HG02852 (cell line): ENCODE measurements around the gene FRMD4B.
"Not testable (repeated sequence)": the region's sequence is repeated elsewhere in the genome, so short reads cannot be mapped to it uniquely, and the experiment has no call there.

ENCODE experiments used
- ATAC-seq: cut with Tn5 transposase; IDR thresholded peaks from one replicate; pipeline ENCODE4 v1.9.1; 2021; ENCODE audit warnings: mild to moderate bottlenecking, moderate library complexity; ENCODE audit not compliant: unreplicated experiment

Gene FRMD4B

DNA sequence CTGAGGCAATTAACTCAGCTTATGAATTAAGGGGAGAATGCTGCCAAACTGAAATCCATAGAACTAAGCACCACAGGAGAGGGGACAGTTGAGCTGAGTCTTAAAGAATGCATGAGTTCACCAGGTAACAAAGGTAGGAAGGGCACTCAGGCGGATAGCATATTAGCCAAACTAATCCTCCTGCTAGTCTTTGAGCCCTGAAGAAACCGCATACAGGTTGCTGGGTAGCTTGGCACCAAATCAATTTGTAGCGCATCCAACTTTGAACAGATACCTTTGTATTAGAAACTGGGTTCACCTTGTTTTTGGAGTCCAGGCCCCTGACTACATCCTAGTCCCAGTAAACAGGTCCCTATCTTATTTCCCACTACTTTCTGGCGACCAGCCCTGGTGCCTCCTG lies 93.7 kb downstream of the FRMD4B start:
- ATAC-seq: no peak

DNA sequence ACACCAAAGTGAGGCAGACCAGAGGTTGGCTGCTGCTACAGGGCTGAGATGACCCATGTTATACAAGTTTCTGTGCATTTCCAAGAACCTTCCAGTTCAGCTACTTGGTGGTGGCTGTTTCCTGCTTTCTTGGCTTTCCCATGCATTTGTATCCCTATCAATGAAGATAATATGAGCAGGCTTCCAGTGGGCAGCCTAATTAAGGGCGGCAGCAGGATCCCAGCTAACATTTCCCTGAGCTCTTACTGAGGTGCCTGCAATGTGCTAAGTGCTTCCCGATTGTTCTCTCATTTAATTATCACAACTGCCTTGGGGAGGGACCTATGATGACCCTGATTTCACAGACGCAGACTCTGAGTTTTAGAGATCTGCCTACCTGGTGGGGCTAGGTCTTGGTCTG lies 95.5 kb downstream of the FRMD4B start:
- ATAC-seq: no peak

DNA sequence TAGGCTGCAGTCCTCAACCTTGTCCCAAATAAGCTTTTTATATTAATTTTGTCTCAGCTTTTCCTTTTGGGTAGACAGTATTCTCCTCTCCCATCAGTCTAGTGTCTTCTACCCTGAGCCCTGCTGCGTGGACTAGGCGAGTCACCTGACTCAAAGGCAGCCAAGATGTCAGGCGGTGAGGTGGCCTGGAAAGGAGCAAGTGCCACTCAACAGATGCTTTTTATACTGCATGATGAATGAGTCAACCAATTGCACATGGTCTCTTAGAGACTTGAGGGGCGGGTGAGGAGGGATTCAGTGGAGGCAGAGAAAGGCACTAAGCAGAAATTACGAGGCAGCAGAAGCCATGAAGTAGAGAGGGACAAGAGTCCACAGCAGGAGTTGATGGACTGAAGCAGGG lies 95.9 kb downstream of the FRMD4B start:
- ATAC-seq: no peak

DNA sequence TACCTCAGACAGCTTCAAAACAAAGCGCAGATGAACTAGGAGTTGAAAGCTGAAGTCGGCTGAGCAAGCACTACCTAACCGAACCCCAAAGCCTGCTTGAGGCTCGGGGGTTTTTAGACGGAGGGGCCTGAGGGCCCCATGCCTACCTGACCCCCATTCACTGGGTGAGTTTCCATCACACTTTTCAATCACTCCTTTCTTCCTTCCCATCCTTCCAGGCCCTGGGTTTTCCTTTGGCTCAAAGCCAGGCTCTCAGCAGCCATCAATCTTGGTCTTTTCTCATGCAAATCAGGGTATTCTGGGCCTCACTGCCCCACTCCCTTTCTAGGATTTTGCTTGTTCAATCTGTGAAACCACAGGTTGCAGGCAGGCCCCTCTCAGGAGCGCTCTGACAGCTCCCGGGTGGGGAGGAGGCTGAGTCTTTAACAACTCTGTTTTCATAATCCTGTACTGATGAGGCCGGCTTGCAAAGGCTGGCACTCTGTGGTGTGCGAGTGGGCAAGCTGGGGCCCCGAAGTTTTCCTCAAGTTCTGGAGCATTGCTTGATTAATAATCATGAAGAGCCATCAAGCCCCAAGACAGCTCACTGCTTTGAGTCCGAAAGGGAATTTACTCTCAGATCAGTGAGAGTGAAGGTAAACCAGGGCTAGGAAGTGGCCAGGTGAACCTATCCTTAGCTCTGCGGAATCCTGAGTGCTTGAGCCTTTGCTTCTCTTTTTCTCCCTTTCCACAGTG lies 97.6 kb downstream of the FRMD4B start:
- ATAC-seq: peak; percentile 94

DNA sequence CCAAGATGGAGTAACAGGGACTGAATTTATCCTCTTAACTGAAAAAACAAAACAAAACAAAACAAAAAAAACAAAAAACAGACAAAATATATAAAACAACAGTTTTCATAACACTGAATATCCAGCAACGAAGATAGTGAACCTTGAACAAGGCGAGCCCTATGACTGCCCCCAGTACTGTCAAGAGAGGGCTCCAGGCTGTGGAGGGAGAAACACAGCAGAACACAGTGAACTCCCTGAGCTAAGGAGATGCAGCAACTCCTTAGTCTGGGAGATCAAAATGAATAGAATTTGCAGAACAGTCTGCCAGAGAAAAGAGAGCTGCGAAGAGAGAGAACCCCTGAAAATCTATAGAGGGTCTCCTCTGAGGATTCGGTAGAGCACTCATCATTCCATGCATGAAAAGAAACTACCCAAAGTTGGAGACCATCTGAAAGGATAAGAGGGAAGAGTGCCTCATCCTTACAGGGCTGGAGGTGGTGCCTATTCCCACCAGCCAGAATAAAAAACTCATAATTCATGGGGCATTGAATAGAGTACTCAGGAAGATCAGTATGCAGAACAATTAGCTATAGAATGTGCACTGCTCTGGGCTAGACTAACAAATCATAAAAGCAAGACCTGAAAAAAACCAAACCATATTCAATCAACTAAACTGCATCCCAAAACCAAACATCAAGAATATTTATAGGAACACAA lies 101.8 kb downstream of the FRMD4B start:
- ATAC-seq: no peak

DNA sequence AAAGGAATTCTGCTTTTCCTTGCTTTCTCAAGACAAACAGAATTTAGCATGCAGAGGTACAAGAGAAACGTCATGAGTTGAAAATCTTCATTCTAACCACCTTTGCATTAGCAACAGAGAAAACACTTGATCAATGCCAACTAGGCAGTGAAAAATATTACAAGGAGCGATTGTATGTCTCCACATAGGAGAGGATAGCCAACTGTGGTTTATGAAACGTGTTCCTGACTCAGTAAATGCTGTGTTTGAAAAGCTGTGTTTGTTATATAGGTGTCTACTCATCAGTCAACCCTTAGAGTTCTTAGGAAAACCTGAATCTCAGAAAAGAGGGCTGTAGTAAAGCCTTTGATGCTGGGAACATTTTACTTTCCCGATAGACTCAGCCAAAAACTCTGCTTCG lies 102.4 kb downstream of the FRMD4B start:
- ATAC-seq: no peak

DNA sequence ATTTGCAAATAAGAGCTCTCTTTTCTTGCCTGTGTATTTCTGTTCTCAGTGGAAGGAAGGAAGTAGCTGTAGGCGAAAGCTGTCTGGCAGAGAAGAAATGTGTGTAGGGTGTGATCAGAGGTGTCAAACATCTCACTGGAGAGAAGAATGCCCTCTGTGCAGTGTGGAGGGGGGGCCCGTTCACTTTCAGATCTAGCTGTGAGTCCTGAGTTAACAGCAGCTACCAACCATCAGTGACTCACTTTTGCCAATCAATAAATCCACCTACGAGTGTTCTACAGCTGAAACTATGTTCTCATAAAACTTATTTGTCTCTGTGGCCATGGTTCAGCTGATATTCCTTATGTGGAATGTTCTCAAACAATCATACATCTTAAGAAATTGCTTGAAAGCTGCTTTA lies 103.7 kb downstream of the FRMD4B start:
- no peak for ATAC-seq

DNA sequence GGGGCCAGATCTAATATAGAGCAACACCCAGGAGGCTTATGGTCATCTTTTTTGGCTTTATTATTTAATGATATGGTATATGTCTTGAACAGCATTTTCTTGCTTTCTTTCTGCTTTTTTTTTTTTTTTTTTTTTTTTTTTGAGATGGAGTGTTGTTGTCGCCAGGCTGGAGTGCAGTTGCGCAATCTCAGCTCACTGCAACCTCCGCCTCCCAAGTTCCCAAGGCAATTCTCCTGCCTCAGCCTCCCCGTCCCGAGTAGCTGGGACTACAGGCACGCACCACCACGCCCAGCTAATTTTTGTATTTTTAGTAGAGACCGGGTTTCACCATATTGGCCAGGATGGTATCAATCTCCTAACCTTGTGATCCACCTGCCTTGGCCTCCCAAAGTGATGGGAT lies 108.5 kb downstream of the FRMD4B start:
- ATAC-seq: not testable (repeated sequence)

DNA sequence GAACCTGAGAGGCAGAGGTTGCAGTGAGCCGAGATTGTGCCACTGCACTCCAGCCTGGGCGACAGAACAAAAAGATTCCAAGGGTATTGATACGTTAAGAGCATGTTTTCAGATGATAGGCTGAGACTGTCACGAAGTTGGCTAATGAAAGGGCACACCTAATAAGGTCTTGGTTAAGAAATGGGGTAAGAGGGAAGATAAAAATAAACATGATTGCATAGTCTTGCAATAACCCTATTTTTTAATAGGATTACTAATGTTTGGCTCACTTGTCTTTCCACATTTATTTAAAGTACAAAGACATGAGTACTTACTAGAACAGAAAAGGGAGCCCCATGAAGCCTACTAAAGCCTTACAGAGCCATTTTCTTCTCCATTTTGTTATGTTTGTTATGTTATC lies 109.0 kb downstream of the FRMD4B start:
- ATAC-seq: no peak

DNA sequence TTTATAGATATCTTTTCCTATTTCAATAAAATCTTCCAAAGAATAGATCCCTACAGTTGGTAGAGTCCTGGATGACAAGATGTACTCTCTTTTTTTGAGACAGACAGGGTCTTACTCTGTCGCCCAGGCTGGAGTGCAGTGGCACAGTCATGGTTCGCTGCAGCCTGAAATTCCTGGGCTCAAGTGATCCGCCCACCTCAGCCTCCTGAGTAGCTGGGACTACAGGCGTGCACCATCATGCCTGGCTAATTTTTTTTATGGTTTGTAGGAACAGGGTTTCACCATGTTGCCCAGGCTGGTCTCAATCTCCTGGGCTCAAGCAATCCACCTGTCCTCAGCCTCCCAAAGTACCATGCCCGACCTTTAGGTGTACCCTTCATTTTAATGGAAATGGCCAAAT lies 109.7 kb downstream of the FRMD4B start:
- ATAC-seq: not testable (repeated sequence)

DNA sequence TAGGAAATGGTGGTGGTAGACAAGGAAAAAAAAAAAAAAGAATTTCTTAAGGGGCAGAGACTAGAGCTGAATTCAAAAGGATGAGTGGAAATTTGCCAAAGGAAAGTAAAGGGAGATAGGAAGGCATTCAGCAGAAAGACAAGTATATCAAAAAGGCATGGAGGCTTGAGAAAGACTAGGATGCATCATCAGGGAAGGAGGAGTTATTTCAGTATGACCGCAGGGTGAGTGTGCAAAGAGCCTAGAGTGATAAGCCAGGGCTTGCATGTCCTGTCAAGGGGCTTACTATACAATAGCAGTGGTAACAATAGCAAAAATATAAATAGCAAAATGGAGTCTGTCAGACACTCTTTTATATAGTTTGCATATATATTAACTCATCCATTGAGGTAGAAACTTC lies 112.0 kb downstream of the FRMD4B start:
- no peak for ATAC-seq

DNA sequence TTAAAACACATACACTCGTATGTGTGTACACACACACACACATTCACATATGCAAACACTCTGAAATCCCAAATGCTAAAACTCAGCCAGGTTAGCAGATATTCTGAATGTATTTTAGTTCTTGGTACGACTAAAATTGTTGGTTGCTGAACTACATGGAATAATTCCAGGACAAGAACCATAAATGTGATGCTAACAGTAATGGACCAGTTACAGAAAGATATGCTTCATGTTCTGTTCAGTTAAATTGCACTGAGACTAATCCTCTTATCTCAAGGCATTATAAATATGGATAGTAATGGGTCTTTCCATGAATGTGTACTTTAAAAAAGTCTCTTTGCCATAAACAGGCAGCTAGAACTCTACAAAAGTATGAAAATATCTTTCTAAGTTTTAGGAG lies 113.3 kb downstream of the FRMD4B start:
- no peak for ATAC-seq

DNA sequence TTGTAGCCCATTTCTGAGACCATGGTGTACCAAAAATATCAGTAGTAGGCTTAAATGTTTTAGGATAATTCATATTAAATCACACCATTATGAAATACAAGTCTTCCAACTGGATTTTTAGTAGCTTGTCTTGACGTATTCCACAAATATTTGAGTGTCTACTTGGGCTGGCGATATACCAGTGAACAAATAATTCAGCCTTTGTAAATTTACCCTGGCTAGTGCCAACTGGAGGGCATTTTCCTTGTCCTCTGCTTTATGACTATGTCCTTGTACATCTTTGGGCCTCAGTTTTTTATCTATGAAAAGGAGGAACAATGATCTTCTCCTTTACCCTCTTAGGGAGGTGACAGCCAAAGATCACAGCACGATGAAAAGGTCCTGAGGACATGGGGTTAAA lies 114.8 kb downstream of the FRMD4B start:
- ATAC-seq: no peak

DNA sequence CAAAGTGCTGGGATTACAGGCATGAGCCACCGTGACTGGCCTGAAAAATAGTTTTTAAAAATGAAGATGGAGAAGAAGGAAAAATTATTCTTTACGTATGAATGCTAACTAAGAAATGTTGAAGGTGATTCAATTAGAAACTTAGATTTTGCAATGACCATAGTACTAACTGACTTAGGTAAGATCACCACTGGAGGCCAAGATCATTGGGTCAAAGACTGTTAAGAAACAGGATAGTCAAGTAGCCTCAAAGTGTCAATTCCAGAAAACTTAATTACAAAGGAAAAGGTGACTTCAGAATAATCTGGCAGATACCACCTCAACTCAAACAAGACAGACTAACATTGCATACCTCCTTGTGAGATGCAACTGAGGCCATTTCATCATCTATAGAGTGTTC lies 119.3 kb downstream of the FRMD4B start:
- no peak for ATAC-seq

DNA sequence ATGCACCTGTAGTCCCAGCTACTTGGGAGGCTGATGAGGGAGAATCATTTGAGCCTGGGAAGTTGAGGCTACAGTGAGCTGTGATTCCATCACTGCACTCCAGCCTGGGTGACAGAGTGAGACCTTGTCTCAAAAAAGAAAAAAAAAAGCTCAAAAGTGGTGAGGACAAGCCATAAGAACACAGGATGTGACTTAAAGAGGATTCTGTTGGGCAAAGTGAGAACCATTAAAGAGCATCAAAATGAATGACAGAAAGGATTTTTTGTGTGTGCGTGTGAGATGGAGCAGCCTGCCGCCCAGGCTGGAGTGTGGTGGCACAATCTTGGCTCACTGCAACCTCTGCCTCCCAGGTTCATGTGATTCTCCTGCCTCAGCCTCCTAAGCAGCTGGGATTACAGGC lies 119.8 kb downstream of the FRMD4B start:
- not testable (repeated sequence) for ATAC-seq

DNA sequence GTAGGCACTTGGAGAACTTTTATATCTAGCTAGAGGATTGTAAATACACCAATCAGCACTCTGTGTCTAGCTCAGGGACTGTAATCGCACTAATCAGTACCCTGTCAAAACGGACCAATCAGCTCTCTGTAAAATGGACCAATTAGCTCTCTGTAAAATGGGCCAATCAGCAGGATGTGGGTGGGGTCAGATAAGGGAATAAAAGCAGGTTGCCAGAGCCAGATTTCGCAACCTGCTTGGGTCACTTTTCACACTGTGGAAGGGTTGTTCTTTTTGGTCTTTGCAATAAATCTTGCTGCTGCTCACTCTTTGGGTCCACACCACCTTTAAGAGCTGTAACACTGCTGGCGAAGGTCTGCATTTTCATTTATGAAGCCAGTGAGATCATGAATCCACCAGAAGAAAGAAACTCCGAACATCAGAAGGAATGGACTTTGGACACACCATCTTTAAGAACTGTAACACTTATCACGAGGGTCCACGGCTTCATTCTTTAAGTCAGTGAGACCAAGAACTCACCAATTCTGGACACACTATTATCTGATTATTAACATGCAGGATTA lies 125.0 kb downstream of the FRMD4B start:
- not testable (repeated sequence) for ATAC-seq

DNA sequence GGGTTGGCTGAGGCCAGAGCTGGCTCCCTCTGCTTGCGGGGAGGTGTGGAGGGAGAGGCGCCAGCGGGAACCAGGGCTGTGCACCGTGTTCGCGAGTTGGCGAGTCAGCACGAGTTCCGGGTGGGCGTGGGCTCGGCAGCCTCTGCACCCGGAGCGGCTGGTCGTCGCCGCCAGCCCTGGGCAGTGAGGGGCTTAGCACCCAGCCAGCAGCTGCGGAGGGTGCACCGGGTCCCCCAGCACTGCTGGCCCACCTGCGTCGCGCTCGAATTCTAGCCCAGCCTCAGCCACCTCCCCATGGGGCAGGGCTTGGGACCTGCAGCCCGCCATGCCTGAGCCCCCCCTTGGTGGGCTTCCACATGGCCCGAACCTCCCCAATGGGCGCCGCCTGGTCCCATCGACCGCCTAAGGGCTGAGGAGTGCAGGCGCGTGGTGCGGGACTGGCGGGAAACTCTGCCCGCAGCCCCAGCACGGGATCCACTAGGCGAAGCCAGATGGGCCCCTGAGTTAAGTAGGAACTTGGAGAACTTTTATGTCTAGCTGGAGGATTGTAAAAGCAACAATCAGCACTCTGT lies 125.6 kb downstream of the FRMD4B start:
- no peak for ATAC-seq

DNA sequence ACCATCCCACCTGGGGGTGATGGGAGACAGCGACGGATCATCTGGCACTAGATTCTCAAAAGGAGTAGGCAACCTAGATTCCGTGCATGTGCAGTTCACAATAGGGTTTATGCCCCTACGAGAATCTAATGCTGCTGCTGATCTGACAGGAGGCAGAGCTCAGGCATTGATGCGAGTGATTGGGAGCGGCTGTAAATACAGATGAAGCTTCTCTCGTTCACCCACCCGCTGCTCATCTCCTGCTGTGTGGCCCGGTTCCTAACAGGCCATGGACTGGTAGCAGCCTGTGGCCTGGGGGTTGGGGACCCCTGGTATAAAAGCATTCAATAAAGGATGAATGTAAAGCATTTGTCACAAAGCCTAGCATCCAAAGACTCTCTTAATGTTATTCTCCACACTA lies 126.8 kb downstream of the FRMD4B start:
- ATAC-seq: no peak

DNA sequence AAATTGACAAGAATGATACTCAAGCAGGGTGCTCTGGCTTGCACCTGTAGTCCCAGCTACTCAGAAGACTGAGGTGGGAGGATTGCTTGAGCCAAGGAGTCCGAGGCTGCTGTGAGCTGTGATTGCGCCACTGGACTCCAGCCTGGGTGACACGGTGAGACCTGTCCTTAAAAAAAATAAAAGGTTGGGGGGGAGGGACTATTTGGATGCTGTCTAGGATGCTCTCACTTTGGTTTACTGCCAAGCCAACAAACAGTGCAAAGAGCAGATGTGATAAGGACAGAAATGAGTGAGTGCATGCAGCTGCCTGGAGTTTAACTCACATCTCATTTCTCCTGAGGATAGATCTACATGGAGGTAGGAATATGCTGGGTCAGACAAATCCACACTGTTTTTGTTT lies 130.0 kb downstream of the FRMD4B start:
- no peak for ATAC-seq

DNA sequence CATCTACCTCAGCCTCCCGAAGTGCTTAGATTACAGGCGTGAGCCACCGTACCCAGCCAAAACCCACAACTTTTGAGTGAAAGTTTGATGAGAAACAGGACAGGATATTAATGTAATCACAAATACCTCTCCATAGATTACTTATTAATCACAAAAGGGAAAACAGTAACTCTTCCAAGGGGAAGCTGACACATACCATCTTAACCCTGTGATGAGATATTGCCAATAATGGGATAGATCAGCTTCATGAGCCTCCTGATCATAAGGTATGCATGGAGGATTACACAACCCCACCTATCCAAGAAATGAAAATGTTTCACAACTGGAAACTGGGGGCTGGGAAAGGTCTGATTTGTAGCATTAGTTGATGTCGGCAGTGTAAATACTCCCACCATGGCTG lies 131.5 kb downstream of the FRMD4B start:
- no peak for ATAC-seq

DNA sequence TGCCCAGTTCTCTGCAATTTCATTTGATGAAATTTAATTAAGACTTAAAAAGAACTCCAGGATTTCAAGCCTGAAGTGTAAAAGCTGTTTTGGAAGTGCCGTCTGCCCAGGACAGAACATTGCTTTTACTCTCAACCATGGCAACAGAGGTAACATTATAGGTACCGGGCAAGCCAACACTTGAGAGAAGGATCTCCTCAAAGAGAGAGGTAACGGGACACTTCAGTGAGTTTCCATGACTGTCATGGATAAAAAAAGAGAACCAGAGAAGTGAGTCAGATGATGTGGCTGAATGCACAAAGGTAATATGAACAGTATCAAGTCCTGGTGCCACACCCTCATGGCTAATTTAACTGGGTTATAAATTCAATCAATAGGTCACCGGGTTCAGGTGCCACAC lies 133.3 kb downstream of the FRMD4B start:
- ATAC-seq: no peak

DNA sequence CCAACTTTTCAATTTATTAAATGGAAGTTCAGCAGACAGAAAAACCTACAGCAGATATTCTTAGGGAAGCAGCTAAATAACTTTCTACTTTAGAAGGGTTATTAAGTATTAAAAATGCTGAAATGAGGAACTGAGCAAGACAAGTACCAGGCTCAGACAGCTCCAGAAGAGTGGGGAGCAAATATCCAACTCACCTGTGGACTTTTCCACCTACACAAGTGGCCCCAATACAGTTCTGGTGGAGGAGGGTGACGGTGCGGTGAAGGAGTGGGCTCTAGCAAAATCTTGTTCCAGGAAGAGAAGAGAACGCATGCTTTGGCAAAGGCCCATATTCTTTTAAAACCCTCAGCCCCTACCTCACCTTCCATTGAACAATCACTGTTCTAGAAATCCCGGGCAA lies 133.7 kb downstream of the FRMD4B start:
- ATAC-seq: no peak
